CD4-positive, alpha-beta memory T cell (primary cell): ENCODE measurements around the gene SEMA3G. TPM values are rescaled to one million over a fixed set of nuclear protein-coding genes. Genes with fewer than 3 reads are reported as not detected.

Experiments
- CTCF ChIA-PET: fragments of 350-600 bp; sonication (Branson Sonifier 250); formaldehyde crosslinking; loops from one replicate; lab custom pipeline; 2021; ENCODE audit warnings: inconsistent platforms; ENCODE audit not compliant: partially characterized antibody; lab: Charles Lee
- POLR2A ChIA-PET: fragments of 350-600 bp; sonication (Branson Sonifier 250); formaldehyde crosslinking; loops from one replicate; lab custom pipeline; 2021; ENCODE audit not compliant: partially characterized antibody; lab: Charles Lee
- DNase-seq, 5 donors: peaks; one replicate each; pipeline versions ENCODE4 v3.0.0 to v3.0.0-alpha.2; 2020 to 2022; ENCODE audit warnings: mixed read lengths in 1 of 5
- H3K27ac ChIP-seq: one replicate; pipeline ENCODE4 v1.7.0; 2013; ENCODE audit warnings: low read depth, low read length
- H3K27me3 ChIP-seq: 2 replicates; pipeline ENCODE4 v1.7.0; 2013; ENCODE audit warnings: mild to moderate bottlenecking, low read length, moderate library complexity; ENCODE audit not compliant: insufficient read depth
- H3K36me3 ChIP-seq: 2 replicates; pipeline ENCODE4 v1.7.0; 2013; ENCODE audit warnings: mild to moderate bottlenecking, low read length, moderate library complexity; ENCODE audit not compliant: insufficient read depth
- H3K4me1 ChIP-seq: 2 replicates; pipeline ENCODE4 v1.7.0; 2013; ENCODE audit warnings: mild to moderate bottlenecking, low read length, moderate library complexity; ENCODE audit not compliant: insufficient read depth
- H3K4me3 ChIP-seq, 2 donors: one replicate each; pipeline ENCODE4 v1.7.0; 2013; ENCODE audit warnings: low read length in 2 of 2, mild to moderate bottlenecking in 1 of 2
- H3K9me3 ChIP-seq, 2 donors: one replicate each; pipeline ENCODE4 v1.7.0; 2013; ENCODE audit warnings: low read length in 2 of 2, control low read depth in 1 of 2; ENCODE audit not compliant: control insufficient read depth in 1 of 2
- H3K27ac Mint-ChIP-seq, 7 donors: one replicate each; pipeline ENCODE4 v1.8.0; 2020 to 2021; ENCODE audit warnings: mixed read lengths in 7 of 7, mild to moderate bottlenecking in 6 of 7, inconsistent platforms in 3 of 7, moderate library complexity in 3 of 7
- H3K27me3 Mint-ChIP-seq, 2 donors: one replicate each; pipeline ENCODE4 v1.8.0; 2020 to 2021; ENCODE audit warnings: mixed read lengths in 2 of 2
- H3K36me3 Mint-ChIP-seq, 2 donors: one replicate each; pipeline ENCODE4 v1.8.0; 2020 to 2021; ENCODE audit warnings: mixed read lengths in 2 of 2, inconsistent platforms in 1 of 2, mild to moderate bottlenecking in 1 of 2
- H3K4me1 Mint-ChIP-seq, 4 donors: one replicate each; pipeline ENCODE4 v1.8.0; 2020 to 2021; ENCODE audit warnings: mixed read lengths in 4 of 4, mild to moderate bottlenecking in 1 of 4
- H3K4me3 Mint-ChIP-seq, 8 donors: one replicate each; pipeline ENCODE4 v1.8.0; 2020 to 2021; ENCODE audit warnings: mixed read lengths in 8 of 8, mild to moderate bottlenecking in 7 of 8, moderate library complexity in 6 of 8, inconsistent platforms in 3 of 8
- H3K9me3 Mint-ChIP-seq, 8 donors: one replicate each; pipeline ENCODE4 v1.8.0; 2020 to 2021; ENCODE audit warnings: mixed read lengths in 8 of 8, mild to moderate bottlenecking in 5 of 8, inconsistent platforms in 3 of 8, moderate library complexity in 1 of 8
- intact Hi-C: fragments of 100-400 bp; cut with micrococcal nuclease; formaldehyde crosslinking; loops from one replicate; pipeline ENCODE4 v1.15.1; 2023
- polyA plus RNA-seq, 2 donors: library from polyadenylated mRNA; unstranded; fragments of 300-500 nt; fragmentation: Illumina TruSeq; gene quantifications; one replicate each; pipeline ENCODE4 v1.2.3, GENCODE V29; 2021
- total RNA-seq, 2 experiments: library from RNA; stranded (reverse); gene quantifications; one replicate each; pipeline ENCODE4 v1.2.3, GENCODE V29; 2021

The SEMA3G gene
- total and polyA plus RNA-seq, 4 experiments from 2014 or later, result 0.17 to 0.29 (median 0.22) TPM; not detected in 1

DNA sequence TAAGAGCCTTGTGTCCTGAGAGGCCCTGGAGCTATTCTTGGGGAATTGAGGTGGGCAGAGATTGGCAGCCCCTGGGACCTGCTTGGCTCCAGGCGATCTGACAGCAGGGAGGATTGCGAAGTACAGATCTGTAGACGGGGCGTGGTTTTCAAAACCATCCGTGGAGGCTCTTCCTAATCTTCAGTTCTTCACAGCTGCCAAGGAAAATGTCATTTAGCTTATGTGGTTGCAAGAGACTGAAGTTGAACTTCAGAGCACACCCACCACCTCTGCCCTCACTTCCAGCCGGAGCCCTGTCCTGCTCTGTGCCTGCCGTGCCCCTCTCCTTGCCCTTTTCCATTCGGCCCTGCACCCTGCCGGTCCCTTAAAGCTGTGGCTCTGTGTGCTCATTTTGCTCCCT lies 23.4 kb upstream of the SEMA3G start:
- no peaks in the 10 kb centered on the region for H3K4me1 ChIP-seq
- CTCF ChIA-PET, result no interaction called here
- POLR2A ChIA-PET, result interaction anchor here (0.7 to 1.5 kb wide), 2 partner anchors 9 to 11 kb away, joined by 3 to 4 read pairs; no protein-coding TSS in a partner anchor
- peaks cover 56% of the 10 kb centered on the region for H3K36me3 ChIP-seq
- intact Hi-C loops, result no loop called here
- Mint-ChIP-seq H3K9me3 (peaks cover 0 to 2% (median 0%) of the 10 kb centered on the region in 8 donors), H3K27me3 (no peaks in the 10 kb centered on the region), H3K36me3 (peaks cover 14 to 42% of the 10 kb centered on the region in 2 donors), H3K4me1 (peaks cover 2 to 19% (median 6%) of the 10 kb centered on the region in 4 donors), H3K27ac (peak overlapping the region in 3 of 7 donors; percentile 14 to 75 (median 27)), H3K4me3 (peak overlapping the region in 1 of 8 donors; percentile 53)
- no peak overlapping the region for H3K27ac ChIP-seq
- no peak for DNase-seq
- H3K27me3 ChIP-seq, result no peaks in the 10 kb centered on the region
- H3K4me3 ChIP-seq, result no peak overlapping the region
- no peaks in the 10 kb centered on the region for H3K9me3 ChIP-seq

DNA sequence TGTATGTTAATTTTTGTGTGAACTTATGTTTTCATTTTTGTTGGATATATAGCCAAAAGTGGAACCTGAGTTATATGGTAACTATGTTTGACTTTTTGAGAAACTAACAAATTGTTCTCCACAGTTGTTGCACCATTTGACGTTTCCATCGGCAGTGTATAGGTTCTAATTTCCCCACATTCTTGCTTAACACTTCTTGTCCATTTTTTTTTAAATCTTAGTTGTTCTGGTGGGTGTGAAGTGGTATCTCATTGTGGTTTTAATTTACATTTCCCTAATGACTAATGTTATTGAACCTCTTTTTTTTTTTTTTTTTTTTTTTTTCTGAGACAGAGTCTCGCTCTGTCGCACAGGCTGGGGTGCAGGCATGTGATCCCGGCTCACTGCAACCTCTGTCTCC lies 18.5 kb upstream of the SEMA3G start:
- no peaks in the 10 kb centered on the region for H3K9me3 ChIP-seq
- peaks cover 46% of the 10 kb centered on the region for H3K36me3 ChIP-seq
- H3K4me1 ChIP-seq, result no peaks in the 10 kb centered on the region
- no peaks in the 10 kb centered on the region for H3K27me3 Mint-ChIP-seq
- no peaks in the 10 kb centered on the region for H3K27me3 ChIP-seq
- peaks cover 7 to 28% (median 10%) of the 10 kb centered on the region in 4 donors for H3K4me1 Mint-ChIP-seq
- H3K36me3 Mint-ChIP-seq, result peaks cover 15 to 50% of the 10 kb centered on the region in 2 donors
- POLR2A ChIA-PET, result no interaction called here
- no peak overlapping the region for H3K4me3 Mint-ChIP-seq
- H3K9me3 Mint-ChIP-seq, result no peaks in the 10 kb centered on the region
- intact Hi-C loops, result no loop called here
- no peak overlapping the region for H3K4me3 ChIP-seq
- H3K27ac ChIP-seq, result no peak overlapping the region
- DNase-seq, result no peak
- CTCF ChIA-PET, result interaction anchor here (1.0 kb wide), 1 partner anchor 10 kb away, joined by 3 read pairs; no protein-coding TSS in a partner anchor
- H3K27ac Mint-ChIP-seq, result peak overlapping the region in 1 of 7 donors; percentile 51

DNA sequence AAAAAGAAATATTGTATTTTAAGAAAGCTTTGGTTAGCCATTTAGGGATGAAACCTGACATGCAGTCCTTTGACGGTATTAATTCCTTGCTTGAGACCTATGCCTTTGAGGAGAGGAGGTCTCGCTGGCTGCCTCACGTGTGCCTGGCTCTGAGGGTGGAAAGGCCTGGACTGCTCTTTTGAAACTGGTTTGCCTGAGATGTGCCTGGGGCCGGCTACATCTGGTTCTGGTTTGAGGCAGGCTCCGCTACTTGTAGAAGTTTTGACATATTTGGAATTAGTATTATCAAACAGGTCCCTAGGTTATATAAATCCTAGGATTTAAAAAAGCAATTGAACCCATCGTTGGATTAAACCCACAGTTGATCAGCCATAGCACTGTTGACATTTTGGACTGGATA lies 17.0 kb upstream of the SEMA3G start:
- peaks cover 16 to 60% of the 10 kb centered on the region in 2 donors for H3K36me3 Mint-ChIP-seq
- DNase-seq, result no peak
- intact Hi-C loops, result no loop called here
- Histone ChIP-seq H3K27me3 (no peaks in the 10 kb centered on the region), H3K36me3 (peaks cover 43% of the 10 kb centered on the region), H3K27ac (no peak overlapping the region), H3K9me3 (no peaks in the 10 kb centered on the region), H3K4me3 (no peak overlapping the region), H3K4me1 (peaks cover 11% of the 10 kb centered on the region)
- H3K4me1 Mint-ChIP-seq, result peaks cover 12 to 39% (median 18%) of the 10 kb centered on the region in 4 donors
- H3K9me3 Mint-ChIP-seq, result no peaks in the 10 kb centered on the region
- ChIA-PET POLR2A (no interaction called here), CTCF (interaction anchor here (1.5 kb wide), 1 partner anchor 50 kb away, joined by 4 read pairs; no protein-coding TSS in a partner anchor)
- no peaks in the 10 kb centered on the region for H3K27me3 Mint-ChIP-seq
- H3K27ac Mint-ChIP-seq, result no peak overlapping the region
- H3K4me3 Mint-ChIP-seq, result no peak overlapping the region

DNA sequence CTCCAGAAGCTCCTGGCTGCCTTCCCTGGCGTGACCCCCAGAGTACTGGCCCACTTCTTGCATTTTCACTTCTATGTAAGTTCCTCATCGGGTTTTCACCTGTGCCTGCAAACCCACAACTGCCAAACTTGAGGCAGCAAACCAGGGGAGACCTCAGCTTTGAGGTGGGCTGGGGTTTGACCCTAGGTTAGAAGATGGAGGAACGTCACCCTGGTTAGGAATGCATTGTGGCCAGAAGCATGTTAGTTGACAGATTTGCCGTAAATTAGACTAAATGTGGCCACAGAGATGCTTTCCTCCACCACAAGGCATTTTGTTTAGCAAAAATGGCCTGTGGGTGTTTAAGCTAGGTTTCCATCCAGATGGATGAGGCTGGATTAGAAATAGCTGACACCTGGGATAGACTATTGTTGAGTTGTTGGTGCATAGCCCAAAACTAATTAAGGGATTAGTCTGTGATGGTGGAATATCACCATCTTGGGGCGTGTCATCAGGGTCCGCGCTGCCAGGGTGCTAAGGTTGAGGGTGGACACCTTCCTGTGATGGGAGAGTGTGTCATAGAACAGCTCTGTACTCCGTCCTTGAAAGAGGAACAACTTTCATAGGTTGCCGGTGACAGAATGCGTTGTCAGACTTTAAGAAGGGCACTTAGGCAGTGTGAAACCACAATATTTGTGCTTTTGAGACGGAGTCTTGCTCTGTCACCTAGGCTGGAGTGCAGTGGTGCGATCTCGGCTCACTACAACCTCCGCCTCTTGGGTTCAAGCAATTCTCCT lies 14.1 kb upstream of the SEMA3G start:
- Mint-ChIP-seq H3K9me3 (no peaks in the 10 kb centered on the region), H3K27me3 (no peaks in the 10 kb centered on the region), H3K27ac (peak overlapping the region in 2 of 7 donors; percentile 69 to 99), H3K4me1 (peaks cover 28 to 54% (median 38%) of the 10 kb centered on the region in 4 donors), H3K36me3 (peaks cover 16 to 62% of the 10 kb centered on the region in 2 donors), H3K4me3 (no peak overlapping the region)
- Histone ChIP-seq H3K27me3 (no peaks in the 10 kb centered on the region), H3K27ac (no peak overlapping the region), H3K4me3 (no peak overlapping the region), H3K9me3 (no peaks in the 10 kb centered on the region), H3K4me1 (peaks cover 31% of the 10 kb centered on the region), H3K36me3 (peaks cover 31% of the 10 kb centered on the region)
- intact Hi-C loops, result loop anchor here (10.0 kb wide), 1 partner anchor 226 kb away; the partner anchor contains the start of genes GNL3 and PBRM1
- ChIA-PET CTCF (interaction anchor here (2.6 to 3.2 kb wide), 2 partner anchors 13 to 47 kb away, joined by 11 to 14 read pairs; no protein-coding TSS in a partner anchor), POLR2A (interaction anchor here (0.9 to 1.2 kb wide), 2 partner anchors 10 to 13 kb away, joined by 3 read pairs; no protein-coding TSS in a partner anchor)
- no peak for DNase-seq

DNA sequence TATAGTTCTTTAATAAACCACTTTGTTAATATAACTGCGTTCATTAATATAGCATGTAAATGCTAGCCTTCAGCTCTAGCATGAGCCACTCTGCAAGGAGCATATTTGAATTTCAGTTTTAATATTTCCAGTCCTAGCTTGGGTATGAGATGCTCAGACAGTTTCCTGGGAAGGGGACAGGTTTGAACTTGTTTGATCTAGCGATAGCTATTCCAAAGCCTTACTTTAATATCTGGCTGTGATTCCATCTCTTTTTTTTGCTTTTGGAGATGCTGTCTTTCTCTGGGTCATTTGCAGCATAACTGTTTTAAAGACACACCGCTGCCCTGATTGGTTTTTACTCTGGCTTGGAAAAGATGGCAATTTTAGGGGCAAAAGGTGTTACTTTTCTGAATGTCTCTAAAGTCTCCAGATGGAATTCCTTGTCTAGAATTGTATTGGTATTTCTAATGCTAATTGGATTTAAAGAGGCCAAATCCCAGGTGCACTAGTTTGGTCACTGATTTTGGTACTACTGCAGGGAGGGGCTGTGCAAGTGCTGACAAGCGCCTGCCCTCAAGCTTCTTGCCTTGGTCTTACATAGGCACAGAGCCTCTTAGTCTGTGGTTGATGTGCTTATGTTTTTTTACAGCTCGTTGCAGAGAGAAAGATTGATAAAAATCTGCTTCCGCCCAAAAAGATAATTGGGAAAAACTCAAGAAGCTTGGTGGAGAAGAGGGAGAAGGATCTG lies 13.3 kb upstream of the SEMA3G start:
- ChIA-PET CTCF (interaction anchor here (2.3 to 3.2 kb wide), 3 partner anchors 10 to 46 kb away, joined by 11 to 14 read pairs (median 11); no protein-coding TSS in a partner anchor), POLR2A (interaction anchor here (0.9 to 1.7 kb wide), 2 partner anchors 10 to 11 kb away, joined by 3 to 4 read pairs; no protein-coding TSS in a partner anchor)
- Histone ChIP-seq H3K36me3 (peaks cover 31% of the 10 kb centered on the region), H3K27ac (no peak overlapping the region), H3K4me1 (peaks cover 36% of the 10 kb centered on the region), H3K4me3 (no peak overlapping the region), H3K9me3 (no peaks in the 10 kb centered on the region), H3K27me3 (no peaks in the 10 kb centered on the region)
- H3K9me3 Mint-ChIP-seq, result no peaks in the 10 kb centered on the region
- intact Hi-C loops, result loop anchor here (10.0 kb wide), 1 partner anchor 227 kb away; the partner anchor contains the start of genes GNL3 and PBRM1
- DNase-seq, result no peak
- H3K36me3 Mint-ChIP-seq, result peaks cover 14 to 59% of the 10 kb centered on the region in 2 donors
- H3K4me3 Mint-ChIP-seq, result peak overlapping the region in 4 of 8 donors; percentile 9 to 37 (median 28)
- peaks cover 30 to 58% (median 39%) of the 10 kb centered on the region in 4 donors for H3K4me1 Mint-ChIP-seq
- H3K27ac Mint-ChIP-seq, result peak overlapping the region in 3 of 7 donors; percentile 69 to 99 (median 90)
- no peaks in the 10 kb centered on the region for H3K27me3 Mint-ChIP-seq

DNA sequence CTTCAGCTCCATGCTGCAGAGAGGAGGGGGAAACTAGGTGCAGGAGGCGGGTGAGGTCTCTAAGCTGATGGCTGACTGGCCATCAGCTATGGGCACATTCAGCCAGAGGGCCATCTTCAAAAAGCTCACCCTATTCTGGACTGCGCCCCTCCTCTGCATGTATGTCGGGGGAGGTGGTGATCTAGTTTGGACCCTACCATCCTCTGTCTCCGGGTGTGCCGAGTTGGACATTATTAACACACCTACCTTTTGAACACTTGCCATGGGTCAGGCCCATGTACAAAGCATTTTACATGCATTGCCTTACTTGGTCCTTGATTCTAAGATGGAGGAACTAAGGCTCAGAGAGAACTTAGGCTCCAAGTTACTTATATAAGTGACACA lies 11.9 kb upstream of the SEMA3G start:
- Mint-ChIP-seq H3K27me3 (no peaks in the 10 kb centered on the region), H3K36me3 (peaks cover 10 to 49% of the 10 kb centered on the region in 2 donors), H3K4me3 (peak overlapping the region; percentile 91 to 97 (median 94)), H3K4me1 (peaks cover 23 to 55% (median 35%) of the 10 kb centered on the region in 4 donors), H3K9me3 (no peaks in the 10 kb centered on the region), H3K27ac (peak overlapping the region; percentile 28 to 99 (median 90))
- ChIA-PET CTCF (interaction anchor here (0.6 to 3.2 kb wide), 4 partner anchors 9 to 218 kb away, joined by 3 to 14 read pairs (median 11); no protein-coding TSS in a partner anchor), POLR2A (interaction anchor here (0.9 to 3.5 kb wide), 5 partner anchors 11 to 79 kb away, joined by 3 to 13 read pairs (median 4); partner anchors contain the start of genes SEMA3G and UQCC5)
- Histone ChIP-seq H3K27ac (peak overlapping the region; percentile 93), H3K27me3 (no peaks in the 10 kb centered on the region), H3K4me1 (peaks cover 36% of the 10 kb centered on the region), H3K4me3 (peak overlapping the region; percentile 68 to 91), H3K36me3 (peaks cover 28% of the 10 kb centered on the region), H3K9me3 (no peaks in the 10 kb centered on the region)
- intact Hi-C loops, result loop anchor here (2.0 to 10.0 kb wide), 2 partner anchors 80 to 228 kb away; partner anchors contain the start of genes GNL3, PBRM1 and UQCC5
- DNase-seq, result no peak
